ENCODE data around the gene RPGR.

DNA sequence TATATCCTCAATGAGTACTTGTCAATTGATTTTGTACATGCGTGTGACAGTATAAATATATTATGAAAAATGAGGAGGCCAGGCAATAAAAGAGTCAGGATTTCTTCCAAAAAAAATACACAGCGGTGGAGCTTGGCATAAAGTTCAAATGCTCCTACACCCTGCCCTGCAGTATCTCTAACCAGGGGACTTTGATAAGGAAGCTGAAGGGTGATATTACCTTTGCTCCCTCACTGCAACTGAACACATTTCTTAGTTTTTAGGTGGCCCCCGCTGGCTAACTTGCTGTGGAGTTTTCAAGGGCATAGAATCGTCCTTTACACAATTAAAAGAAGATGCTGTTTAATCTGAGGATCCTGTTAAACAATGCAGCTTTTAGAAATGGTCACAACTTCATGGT is 25.1 kb upstream of the RPGR start, which contains the start of gene OTC:
- no peak for TF ChIP-seq POLR2A (IDR thresholded peaks at IDR 0.05; ENCODE audit: extremely low read depth, insufficient read length)
- TF ChIP-seq, protein P1, sequence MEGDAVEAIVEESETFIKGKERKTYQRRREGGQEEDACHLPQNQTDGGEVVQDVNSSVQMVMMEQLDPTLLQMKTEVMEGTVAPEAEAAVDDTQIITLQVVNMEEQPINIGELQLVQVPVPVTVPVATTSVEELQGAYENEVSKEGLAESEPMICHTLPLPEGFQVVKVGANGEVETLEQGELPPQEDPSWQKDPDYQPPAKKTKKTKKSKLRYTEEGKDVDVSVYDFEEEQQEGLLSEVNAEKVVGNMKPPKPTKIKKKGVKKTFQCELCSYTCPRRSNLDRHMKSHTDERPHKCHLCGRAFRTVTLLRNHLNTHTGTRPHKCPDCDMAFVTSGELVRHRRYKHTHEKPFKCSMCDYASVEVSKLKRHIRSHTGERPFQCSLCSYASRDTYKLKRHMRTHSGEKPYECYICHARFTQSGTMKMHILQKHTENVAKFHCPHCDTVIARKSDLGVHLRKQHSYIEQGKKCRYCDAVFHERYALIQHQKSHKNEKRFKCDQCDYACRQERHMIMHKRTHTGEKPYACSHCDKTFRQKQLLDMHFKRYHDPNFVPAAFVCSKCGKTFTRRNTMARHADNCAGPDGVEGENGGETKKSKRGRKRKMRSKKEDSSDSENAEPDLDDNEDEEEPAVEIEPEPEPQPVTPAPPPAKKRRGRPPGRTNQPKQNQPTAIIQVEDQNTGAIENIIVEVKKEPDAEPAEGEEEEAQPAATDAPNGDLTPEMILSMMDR (IDR thresholded peaks at IDR 0.05; ENCODE audit: low read depth, low read length): no peak
- TF ChIP-seq, protein P2, sequence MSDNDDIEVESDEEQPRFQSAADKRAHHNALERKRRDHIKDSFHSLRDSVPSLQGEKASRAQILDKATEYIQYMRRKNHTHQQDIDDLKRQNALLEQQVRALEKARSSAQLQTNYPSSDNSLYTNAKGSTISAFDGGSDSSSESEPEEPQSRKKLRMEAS (IDR thresholded peaks at IDR 0.05; ENCODE audit: low read depth, low read length): no peak
- no peak for TF ChIP-seq MYC (IDR thresholded peaks at IDR 0.05; ENCODE audit: low read depth, low read length)
